AG10803 (cell line): ENCODE results near the gene GNB4.

ENCODE experiments used
- DNase-seq: peaks from one replicate; pipeline ENCODE4 v3.0.0; 2010; ENCODE audit warnings: low read depth
- H3K4me3 ChIP-seq: 2 replicates; pipeline ENCODE4 v1.5.1; 2011; ENCODE audit warnings: mild to moderate bottlenecking, low read length, control low read depth
- TF ChIP-seq, protein P1 (sequence below): conservative IDR thresholded peaks from 2 replicates; pipeline ENCODE4 v1.5.1; 2011; ENCODE audit warnings: mild to moderate bottlenecking, low read length, control low read depth, inconsistent platforms

The GNB4 gene

DNA sequence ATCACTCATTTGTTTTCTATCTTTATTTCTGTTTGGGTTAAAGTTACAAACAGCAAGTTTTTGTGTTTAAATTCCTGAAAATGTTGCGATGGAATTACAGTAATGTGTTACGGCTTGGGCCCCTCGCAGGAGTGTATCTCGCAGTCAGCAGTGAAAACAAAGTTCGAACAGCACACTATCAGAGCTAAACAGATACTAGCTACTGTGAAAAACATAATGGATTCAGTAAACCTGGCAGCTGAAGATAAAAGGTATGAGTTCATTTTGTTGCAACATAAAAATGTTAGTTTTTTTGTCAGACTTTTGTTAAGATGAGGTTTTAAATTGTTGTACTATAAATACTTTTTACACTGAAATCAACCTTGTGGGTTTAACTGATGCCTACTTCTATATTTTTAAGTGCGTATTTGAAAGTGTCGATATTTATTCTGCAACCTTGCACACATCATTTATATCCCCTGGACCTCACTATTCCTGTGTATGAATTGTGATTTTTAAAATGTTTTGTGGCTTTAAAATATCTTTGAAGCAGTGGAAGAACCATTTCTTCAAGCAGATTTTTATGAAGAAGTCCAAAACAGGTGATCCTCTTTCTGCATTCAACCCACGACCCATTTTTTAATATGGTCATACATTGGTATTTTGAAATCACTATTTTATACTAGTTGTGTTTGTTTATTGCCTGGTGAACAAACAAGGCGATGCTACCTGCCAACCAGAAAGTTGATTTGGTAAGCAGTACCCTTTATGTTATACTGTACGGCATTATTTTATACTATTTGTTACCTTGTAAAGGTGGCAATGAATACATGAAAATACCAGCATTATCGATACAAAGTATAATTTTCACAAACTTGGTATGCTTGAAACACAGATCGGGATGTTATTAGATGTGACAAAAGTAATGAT, 75.9 kb downstream of the GNB4 start:
- TF ChIP-seq, protein P1, sequence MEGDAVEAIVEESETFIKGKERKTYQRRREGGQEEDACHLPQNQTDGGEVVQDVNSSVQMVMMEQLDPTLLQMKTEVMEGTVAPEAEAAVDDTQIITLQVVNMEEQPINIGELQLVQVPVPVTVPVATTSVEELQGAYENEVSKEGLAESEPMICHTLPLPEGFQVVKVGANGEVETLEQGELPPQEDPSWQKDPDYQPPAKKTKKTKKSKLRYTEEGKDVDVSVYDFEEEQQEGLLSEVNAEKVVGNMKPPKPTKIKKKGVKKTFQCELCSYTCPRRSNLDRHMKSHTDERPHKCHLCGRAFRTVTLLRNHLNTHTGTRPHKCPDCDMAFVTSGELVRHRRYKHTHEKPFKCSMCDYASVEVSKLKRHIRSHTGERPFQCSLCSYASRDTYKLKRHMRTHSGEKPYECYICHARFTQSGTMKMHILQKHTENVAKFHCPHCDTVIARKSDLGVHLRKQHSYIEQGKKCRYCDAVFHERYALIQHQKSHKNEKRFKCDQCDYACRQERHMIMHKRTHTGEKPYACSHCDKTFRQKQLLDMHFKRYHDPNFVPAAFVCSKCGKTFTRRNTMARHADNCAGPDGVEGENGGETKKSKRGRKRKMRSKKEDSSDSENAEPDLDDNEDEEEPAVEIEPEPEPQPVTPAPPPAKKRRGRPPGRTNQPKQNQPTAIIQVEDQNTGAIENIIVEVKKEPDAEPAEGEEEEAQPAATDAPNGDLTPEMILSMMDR, result no peak
- no peak overlapping the region for H3K4me3 ChIP-seq
- DNase-seq, result no peak

DNA sequence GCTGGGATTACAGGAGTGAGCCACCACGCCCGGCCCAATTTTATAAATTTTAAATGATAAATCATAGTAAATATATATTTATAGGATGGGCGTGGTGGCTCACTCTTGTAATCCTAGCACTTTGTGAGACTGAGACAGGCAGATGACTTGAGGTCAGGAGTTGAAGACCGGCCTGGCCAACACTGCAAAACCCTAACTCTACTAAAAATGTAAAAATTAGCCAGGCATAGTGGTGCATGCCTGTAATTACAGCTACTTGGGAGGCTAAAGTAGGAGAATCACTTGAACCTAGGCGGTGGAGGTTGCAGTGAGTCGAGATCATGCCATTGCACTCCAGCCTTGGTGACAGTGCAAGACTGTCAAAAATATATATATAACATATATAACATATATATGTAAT, 77.3 kb downstream of the GNB4 start:
- no peak for DNase-seq
- no peak overlapping the region for H3K4me3 ChIP-seq
- TF ChIP-seq, protein P1, result no peak

DNA sequence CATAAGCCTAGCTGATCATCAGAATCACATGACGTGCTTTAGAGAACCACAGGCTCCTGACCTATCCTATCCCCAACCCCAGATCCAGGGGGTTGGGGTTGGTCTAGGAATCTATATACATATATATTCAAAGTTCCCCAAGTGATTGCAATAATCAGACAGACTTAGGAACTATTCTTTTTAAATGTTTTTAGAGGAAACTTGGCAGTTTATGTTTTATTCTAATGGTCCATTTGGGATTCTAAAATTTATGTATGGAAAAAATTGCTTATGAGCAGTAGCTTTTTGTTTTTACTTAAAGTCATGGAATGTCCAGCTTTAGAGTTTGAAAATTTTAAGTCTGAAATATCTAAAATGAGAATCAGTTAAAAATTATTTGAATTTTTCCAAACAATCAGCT, 81.6 kb downstream of the GNB4 start:
- TF ChIP-seq, protein P1, result no peak
- no peak overlapping the region for H3K4me3 ChIP-seq
- DNase-seq, result no peak

DNA sequence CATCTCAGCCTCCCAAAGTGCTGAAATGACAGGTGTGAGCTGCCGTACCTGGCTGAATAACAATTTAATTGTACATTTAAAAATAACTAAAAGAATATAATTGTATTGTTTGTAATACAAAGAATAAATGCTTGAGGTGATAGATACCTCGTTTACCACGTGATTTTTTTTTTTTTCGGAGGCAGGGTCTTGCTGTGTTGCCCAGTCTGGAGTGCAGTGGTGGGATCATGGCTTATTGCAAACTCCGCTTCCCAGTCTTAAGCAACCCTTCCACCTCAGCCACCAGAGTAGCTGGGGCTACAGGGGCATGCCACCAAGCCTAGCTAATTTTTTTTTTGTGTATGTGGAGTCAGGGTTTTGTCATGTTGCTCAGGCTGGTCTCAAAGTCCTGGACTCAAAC, 87.9 kb downstream of the GNB4 start:
- TF ChIP-seq, protein P1, result no peak
- DNase-seq, result no peak

DNA sequence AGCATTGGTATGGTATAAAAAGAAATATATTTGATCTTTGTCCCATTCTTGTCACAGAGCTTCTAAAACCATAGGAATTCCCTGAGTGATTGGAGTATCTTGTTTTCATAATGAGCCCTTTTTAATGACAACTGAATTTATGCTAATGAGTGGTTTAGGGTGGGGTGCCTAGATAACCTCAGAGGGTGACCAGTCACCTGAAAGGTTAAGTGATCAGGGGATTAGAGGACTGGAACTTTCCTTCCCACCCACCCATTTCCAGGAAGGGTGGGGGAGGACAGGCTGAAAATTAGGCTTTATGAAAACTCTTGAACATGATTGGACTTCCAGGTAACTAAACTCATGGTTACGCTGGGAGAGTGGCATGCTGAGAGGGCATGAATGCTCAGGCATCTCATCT, 95.3 kb downstream of the GNB4 start:
- TF ChIP-seq, protein P1, result no peak
- H3K4me3 ChIP-seq, result no peak overlapping the region
- DNase-seq, result no peak

More for the DNA sequence above, 87.9 kb downstream of the GNB4 start:
- no peak overlapping the region for H3K4me3 ChIP-seq

DNA sequence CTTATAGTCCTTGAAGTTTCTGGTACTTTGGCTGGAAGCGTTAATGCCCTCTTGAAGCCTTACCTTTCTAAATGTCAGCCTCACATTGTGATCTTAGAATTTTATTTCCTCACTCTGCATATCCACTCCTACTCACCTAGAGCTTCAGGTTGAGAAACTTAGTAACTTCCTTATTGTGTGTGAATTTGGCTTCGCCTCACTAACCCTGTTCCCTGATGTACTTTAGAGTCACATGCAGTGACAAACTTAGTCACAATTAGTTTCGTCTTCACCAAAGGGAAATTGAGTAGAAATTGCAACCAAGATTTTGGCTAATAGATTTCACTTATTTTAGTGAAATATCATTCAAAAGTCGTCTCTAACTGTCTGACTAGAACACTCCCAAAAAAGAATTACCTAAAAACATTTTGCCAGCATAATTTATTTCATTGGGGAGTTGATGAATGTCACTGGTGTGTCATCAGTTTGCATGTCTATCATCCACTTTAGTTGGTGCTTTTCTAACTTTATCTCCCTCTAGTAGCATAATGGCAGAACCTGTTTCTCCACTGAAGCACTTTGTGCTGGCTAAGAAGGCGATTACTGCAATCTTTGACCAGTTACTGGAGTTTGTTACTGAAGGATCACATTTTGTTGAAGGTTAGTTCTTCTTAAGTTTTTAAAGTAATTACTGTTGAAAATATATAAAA, 102.8 kb downstream of the GNB4 start:
- no peak for DNase-seq
- TF ChIP-seq, protein P1, result no peak
- H3K4me3 ChIP-seq, result peak overlapping the region; percentile 86
